ENCODE measurements around the gene KCNC2.
"Not testable (repeated sequence)": the region's sequence is repeated elsewhere in the genome, so short reads cannot be mapped to it uniquely, and the experiment has no call there.

Gene KCNC2

GRCh38 chr12:75209812-75210138 lies at the start of gene KCNC2:
TSS of gene KCNC2 (minus strand) at chr12:75209839.
- FAIRE-seq, result no peak

- no peak for FAIRE-seq
Observed at GRCh38 chr12:75259143-75259542, 49.5 kb upstream of the KCNC2 start.

- no peak for FAIRE-seq
Observed at GRCh38 chr12:75257510-75257909, 47.9 kb upstream of the KCNC2 start.

- no peak for FAIRE-seq
Observed at GRCh38 chr12:75245108-75245507, 35.5 kb upstream of the KCNC2 start.

- no peak for FAIRE-seq
Observed at GRCh38 chr12:75239987-75240386, 30.3 kb upstream of the KCNC2 start.

DNA sequence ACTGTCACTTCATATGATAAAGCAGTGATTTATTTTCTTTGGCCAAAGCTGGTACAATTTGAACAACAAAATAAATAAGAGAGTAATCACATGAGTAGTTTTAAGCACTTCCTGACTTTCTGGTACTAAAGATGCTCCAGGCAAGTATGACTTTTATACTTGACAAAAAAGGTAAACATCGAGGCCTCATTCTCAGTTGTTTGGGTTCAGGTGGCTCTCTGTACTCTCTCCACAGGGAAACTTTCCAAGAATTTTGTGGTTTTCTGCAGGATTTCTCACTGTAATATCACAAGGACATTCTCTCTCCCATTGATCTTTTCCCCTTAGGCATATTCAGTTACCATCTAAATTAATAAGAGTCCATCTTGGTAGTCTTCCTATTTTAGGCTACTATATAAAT lies 26.6 kb upstream of the KCNC2 start:
- FAIRE-seq, result no peak

GRCh38 chr12:75227132-75227531 lies 17.5 kb upstream of the KCNC2 start:
- no peak for FAIRE-seq

GRCh38 chr12:75212072-75212471 lies 2.4 kb upstream of the KCNC2 start:
- no peak for FAIRE-seq

DNA sequence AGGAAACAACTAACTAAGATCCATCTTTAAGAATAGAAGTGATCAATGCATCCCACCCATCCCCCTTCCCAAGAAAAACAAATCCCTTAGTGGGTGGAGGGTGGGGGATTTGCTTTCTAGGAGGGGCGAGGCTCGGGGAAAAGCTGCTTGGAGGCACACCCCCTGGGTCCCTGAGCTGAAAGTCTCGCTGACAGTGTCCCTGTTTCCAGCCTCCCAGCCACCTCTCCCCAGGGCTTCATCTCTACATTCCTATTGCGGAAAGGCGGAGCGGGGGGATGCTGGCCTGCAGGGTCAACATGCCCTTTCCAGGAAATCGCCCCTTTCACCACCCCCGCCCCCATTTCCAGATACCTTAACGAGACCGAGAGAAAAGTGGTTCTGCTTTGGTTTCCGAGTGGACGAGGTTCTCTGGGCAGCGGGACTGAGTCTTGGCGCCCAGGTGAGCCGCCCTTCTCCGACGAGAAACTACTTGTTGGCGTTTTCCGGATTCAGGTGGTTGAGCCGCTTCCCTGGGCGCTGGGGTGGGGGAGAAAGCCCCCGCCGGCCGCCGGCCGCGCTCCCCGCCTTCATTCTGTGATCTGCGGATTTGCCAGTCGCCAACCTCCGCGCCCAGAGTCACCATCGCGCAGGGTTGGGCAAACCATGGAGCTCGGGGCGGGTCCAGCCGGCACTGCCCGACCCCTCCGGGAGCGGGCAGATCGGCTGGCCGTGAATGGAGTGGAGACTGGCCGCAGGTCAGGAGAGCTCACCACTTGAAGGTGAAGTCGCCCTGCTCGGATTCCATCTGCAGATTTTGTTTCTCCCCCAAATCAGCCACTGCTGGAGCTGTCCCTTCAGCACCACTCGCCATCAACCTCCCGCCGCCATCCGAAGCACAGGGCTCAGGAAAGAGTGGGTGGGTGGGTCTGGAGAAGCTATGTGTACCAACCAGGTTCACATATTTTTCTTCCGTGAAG lies 505 bp downstream of the KCNC2 start:
- FAIRE-seq, result no peak

DNA sequence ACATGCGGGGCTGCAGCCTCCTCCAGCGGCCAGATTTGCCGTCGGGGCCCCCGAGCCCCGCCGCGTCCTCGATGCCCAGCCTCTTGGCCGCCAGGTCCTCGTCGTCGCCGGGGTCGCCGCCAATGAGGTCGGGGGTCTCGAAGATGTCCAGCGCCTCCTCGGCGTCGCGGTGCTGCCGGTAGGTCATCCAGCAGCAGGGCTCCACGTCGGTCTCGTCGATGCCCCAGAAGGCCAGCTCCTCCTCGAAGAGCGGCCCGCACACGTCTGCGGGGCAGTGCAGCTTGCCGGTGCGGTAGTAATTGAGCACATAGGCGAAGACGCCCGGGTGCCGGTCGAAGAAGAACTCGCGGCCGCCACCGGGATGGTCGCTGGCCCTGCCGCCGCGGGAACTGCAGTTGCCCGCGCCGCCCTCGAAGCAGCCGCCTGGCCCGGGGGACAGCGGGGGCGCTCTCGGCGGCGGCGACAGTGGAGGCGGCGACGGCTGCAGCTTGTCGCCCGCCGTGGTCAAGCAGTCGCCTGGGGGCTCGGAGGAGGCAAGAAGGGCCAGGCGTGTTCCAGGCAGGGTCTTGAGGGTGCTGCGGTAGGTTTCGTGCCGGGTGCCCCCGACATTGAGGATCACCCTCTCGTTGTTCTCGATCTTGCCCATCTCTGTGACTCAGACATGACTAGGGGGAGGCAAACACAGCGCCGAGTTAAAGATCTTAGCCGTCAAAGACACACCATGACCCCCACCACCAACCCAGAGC lies 2.1 kb downstream of the KCNC2 start:
- FAIRE-seq, result no peak

GRCh38 chr12:75205558-75205957 lies 4.1 kb downstream of the KCNC2 start:
- no peak for FAIRE-seq

- no peak for FAIRE-seq
Observed at GRCh38 chr12:75196865-75197264, 12.8 kb downstream of the KCNC2 start.

- no peak for FAIRE-seq
Observed at GRCh38 chr12:75196408-75196807, 13.2 kb downstream of the KCNC2 start.

DNA sequence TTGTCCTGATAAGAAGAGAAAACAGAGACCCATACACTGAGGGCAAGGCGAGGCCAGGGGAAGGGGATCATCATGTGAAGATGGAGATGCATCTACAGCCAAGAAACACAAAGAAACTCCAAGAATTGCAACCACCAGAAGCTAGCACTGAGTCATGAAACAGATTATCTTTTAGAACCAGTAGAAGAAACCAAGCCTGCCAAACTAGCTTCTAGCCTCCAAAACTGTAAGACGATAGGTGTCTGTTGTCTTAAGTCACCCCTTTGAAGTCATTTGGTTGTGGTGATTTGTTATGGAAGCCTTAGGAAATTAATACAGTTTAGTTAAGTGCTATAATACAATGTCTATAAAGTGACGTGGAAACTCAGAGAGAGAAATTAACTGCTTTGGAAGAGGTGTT lies 15.4 kb downstream of the KCNC2 start:
- FAIRE-seq, result no peak

DNA sequence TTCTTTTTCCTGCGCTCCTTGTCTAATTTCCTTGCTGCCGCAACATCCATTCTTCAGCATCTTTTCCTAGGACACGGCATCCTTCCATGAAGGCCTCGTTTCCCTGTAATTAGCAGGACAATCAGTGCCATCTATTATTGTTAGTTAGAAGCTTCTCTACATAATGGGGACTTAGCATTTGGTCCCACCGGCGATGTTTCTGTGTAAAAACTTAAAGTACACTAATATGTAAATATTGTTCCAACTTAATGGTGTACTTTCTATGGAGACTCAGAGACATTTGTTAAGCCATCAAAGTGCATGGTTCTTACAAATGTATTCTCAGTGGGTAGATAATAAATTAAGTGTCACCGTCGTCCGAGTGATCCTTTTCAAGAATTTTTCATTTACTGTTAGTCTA lies 17.4 kb downstream of the KCNC2 start:
- FAIRE-seq, result no peak

DNA sequence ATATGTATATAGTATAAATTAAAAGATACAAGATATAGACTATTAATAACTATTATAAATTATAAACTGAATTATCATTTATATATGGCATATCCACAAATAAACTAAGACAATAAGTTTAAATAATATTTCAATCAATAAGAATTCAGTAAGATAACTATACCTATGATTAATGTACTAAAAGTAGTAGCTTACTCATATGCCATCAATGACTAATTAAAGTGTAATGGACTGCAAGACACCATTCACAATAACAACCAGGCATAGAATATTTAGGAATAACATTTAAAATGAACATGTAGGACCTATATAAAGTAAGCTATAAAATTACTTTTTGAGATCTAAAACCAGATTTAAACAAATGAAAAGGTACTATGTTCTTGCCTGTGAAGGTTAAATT lies 18.8 kb downstream of the KCNC2 start:
- FAIRE-seq, result peak; percentile 80

- not testable (repeated sequence) for FAIRE-seq
Observed at GRCh38 chr12:75185881-75186280, 23.8 kb downstream of the KCNC2 start.

- FAIRE-seq, result no peak
Observed at GRCh38 chr12:75184516-75184915, 25.1 kb downstream of the KCNC2 start.

GRCh38 chr12:75183967-75184366 lies 25.7 kb downstream of the KCNC2 start:
- no peak for FAIRE-seq

DNA sequence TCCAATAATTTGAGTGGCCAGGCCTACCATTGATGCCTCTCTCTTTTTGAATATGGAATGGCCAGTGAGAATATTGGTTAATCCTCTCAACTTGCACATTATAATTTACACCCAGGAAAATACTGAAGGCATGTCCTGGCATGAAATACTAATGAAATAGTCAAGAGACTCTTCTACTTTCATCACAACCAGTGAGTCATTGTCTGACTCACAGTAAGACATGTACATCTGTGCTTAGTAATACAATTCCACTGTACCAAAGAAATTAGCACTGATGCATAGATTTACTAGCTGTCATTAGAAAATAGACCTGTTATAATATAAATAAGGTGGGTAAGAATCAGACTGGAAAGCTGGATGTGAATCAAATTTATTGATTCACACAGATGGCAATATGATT lies 31.6 kb downstream of the KCNC2 start:
- FAIRE-seq, result no peak

DNA sequence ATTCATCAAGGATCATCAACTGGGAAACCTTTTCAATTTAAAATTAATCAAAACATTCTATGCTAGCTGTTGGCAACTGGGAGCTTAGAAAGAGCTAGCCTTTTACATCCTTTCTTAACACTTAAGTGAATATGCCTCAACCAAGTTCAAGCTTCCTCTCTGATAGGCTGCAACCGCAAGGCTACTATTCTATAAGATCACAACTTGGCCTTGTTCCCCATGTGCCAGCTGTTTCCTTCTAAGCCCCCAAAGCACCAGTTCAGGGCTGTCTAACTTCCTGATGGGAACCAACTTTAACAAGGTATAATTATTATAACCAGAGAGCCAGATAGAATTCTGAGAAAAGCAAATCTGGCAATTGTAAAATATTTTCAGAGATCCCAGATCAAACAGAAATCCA lies 37.0 kb downstream of the KCNC2 start:
- FAIRE-seq, result no peak

GRCh38 chr12:75170640-75171185 lies 38.9 kb downstream of the KCNC2 start:
- FAIRE-seq, result no peak

- no peak for FAIRE-seq
Observed at GRCh38 chr12:75162845-75163244, 46.8 kb downstream of the KCNC2 start.

DNA sequence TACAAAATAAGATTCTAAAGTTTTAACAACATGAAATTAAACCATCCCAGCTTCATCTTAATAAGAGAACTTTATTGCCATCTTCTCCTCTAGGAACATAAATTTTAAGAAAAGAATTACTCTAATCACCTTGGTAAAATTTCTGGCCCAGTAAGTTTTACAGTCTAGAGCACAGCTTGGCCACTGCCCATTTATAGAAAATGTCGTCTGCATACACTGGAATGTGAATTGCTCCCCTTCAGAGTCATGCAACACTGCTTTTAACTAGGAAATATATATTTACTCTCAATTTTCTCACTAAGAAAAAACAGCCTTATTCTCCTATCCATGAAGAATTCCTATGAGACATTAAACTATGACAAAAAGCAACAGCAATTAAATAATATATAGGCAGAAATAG lies 48.2 kb downstream of the KCNC2 start:
- no peak for FAIRE-seq
